GM12801 (cell line): ENCODE results near the gene RASGRF1.

ENCODE experiments used
- CTCF ChIP-seq: IDR thresholded peaks from one replicate; pipeline ENCODE4 v1.5.1; 2011; ENCODE audit warnings: control low read depth; ENCODE audit not compliant: insufficient read length; ENCODE audit errors: extremely low read depth

Gene RASGRF1

GRCh38 chr15:78956937-78957336, 133.6 kb downstream of the RASGRF1 start:
- TF ChIP-seq CTCF: no peak

- no peak for TF ChIP-seq CTCF
Observed at GRCh38 chr15:78955355-78955754, 135.2 kb downstream of the RASGRF1 start.

- no peak for TF ChIP-seq CTCF
Observed at GRCh38 chr15:78951841-78952238, 138.7 kb downstream of the RASGRF1 start.

- TF ChIP-seq CTCF: no peak
Observed at GRCh38 chr15:78950902-78951840, 139.4 kb downstream of the RASGRF1 start.

GRCh38 chr15:78950343-78950742, 140.2 kb downstream of the RASGRF1 start:
- TF ChIP-seq CTCF: no peak

GRCh38 chr15:78949461-78949860, 141.1 kb downstream of the RASGRF1 start:
- TF ChIP-seq CTCF: no peak

GRCh38 chr15:78947506-78947905, 143.1 kb downstream of the RASGRF1 start:
- TF ChIP-seq CTCF: no peak
